GM18526 (cell line): ENCODE results near the gene GPX2.

Experiments
- POLR2A ChIP-seq: IDR thresholded peaks from 3 replicates; pipeline ENCODE4 v1.6.1; 2011; ENCODE audit not compliant: insufficient read length; ENCODE audit errors: extremely low read depth

Gene GPX2

DNA sequence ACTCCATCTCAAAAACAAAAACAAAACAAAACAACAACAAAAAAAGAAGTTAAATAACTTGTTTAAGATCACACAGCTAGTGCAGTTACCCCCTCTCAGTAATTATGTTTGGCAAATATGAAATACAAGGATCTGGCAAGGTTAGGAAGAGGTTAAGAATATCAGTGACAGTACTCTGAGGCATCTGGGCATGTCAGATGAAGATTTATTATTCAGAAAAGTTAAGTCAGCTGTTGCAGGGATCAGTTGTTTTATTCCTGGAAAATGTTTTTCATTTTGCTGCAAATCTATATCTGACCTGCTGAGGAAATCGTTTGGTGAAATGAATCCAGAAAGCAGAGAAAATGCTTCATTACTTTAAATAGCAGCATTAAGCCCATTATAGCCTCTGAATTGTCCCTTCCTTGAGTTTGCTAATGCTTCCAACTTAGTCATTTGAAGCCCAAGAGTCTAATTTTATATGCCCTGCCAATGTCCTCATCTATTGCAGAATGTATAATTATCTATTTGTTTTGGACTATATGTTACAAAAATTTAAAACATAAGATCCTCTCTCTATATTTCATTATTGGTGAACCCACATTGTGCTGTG is 8.1 kb downstream of the GPX2 start:
- TF ChIP-seq POLR2A, result no peak

DNA sequence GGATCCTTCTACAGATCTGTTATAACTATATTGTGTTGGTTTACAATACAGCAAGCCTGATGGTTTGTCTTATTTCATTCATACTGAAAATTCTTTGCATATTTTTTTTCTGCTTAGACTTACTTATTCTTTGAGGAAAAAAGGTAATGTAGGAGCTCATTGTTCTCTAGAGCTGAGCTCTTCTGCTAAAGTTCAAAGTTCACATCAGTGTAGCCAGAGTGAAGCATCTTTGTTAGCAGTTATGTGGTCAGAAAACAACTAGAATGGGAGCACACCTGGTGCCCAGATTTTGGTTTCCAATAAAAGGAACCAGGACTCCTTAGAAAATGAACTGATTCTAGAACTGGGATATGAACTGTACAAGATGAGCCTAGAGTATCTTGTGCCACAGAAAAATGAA is 10.3 kb downstream of the GPX2 start:
- no peak for TF ChIP-seq POLR2A

DNA sequence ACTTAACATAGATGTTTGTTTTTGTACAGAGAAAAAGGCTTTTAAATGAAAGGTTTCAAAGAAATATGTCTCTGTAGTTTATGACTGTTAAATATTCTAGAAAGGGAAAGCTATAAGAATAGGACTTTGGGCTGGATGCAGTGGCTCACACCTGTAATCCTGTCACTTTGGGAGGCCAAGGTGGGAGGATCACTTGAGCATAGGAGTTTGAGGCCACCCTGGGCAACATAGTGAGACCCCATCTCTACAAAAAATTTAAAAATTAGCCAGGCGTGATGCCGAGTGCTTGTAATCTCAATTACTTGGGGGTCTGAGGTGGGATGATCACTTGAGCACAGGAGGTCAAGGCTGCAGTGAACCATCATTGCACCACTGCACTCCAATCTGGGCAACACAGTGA is 11.4 kb downstream of the GPX2 start:
- no peak for TF ChIP-seq POLR2A

DNA sequence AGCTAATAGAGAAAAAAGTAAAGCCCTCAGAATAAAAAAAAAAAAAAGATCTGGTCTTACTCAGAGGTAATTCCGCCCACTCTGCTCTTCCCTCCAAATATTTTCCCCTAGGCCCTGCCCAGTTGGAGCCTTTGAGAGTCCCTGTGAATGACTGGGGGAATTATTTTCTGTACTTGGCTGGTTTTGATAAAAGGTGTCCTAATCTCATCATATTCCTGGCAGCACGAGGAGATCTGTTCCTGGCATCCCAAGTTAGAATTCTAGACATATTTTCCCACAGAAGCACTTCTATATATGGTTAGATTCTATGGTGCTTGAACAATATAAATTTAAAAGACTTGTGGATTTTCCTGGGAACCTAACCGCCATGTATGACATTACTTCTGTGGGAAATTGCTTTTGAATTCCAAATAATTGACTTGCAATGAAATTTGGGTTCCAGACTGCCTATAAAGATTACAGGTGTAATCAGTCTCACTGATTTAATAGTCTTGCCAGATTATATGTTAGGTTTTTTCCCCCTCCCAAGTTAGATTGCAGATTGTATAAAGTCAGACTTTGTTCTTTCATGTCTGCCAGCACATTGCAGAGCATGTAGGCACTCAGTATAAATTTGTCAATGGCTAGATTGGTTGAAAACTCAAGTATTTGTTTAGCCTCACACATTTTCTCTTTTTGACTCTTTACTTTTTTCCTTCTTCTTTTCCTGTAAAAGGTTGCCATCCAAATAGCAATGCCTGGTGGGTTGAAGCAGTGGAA is 12.3 kb downstream of the GPX2 start:
- TF ChIP-seq POLR2A, result no peak

DNA sequence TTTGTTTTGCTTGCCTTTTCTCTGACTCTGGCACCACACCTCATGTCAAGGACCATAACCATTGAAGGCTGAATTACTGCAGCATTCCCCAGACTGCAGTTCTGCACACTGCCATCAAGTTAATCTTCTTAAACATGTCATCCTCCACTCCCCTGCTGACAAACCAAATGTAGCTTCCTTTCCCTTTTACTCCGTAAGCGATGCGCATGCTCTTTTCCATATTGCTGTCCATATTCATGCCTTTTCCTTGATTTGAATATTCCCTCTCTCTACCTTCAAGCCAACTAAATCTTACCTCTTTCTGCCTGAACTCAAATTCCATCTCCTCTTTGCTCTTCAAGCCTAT is 13.6 kb downstream of the GPX2 start:
- no peak for TF ChIP-seq POLR2A

DNA sequence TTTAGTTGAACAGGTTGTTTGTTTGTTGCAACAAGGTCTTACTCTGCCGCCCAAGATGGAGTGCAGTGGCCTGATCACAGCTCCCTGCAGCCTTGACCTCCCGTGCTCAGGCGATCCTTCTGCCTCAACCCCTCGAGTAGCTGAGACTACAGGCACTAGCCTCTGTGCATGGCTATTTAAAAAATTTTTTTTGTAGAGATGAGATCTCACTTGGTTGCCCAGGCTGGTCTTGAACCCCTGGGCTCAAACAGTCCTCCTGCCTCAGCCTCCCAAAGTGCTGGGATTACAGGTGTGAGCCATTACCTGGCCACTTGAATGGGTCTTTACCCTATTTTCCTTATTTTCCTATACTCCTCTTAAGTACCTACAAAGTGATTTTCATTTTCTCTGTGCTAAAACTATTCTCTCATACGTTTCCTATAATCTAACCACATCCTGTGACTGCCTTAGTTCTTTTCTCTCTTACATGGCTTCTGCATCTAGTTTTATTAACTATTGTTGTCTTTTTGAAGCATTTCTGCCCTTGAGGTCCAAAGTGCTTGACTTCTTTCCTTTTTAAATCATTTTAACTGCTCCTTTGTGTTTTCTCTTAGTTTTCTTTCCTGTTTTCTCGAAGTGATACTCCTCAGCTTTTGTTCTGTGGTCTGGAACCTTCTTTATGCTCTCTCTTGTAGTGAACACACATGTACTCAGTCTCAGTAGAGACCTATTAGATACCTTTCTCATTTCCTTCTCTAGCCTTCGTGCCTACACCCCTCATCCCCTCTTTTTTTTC is 14.1 kb downstream of the GPX2 start:
- TF ChIP-seq POLR2A, result no peak

DNA sequence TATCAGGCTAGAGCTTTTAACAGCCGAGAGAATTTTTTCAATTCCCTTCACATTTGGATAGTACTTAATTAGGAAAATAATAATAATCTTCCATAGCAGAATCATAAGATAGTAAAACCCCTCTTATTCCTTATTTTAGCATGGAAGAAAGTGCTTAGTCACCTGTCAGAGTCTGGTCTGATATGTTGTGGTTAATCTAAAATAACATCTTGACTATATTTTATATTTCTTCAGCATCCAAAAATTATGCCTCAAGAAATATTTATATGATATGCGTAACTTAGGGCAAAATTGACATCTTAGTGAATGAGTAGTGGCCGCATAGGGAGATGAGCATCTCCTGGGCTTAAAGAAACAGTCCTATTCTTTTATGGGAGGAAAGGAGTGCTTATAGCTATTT is 15.5 kb downstream of the GPX2 start:
- no peak for TF ChIP-seq POLR2A

DNA sequence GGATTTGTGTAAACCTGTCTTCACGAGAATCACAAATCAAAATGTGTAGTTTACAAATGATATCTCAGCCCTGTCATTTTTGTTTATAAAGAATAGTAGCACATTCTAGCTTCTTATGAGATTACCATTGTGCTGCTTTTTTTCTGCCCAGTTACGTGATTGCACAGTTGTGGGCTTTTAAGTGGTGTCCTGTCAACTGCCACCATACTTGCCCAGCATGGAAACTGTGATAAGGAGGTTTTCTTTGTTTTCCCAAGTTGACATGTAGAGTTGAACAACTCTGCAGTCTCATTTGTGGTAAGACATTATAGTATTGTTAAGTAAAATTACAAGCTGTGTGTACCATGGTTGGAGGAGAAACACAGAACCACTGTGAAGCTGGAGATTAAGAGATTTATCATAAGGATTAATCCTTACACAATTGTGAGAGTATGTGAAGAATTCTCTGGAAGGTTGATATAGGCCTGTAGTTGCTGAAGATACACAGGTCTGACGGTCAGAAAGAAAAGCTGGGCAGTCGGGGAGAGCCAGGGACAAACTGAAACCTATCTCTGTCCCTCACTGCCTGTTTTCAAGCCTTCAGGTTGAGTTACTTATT is 16.0 kb downstream of the GPX2 start:
- no peak for TF ChIP-seq POLR2A

DNA sequence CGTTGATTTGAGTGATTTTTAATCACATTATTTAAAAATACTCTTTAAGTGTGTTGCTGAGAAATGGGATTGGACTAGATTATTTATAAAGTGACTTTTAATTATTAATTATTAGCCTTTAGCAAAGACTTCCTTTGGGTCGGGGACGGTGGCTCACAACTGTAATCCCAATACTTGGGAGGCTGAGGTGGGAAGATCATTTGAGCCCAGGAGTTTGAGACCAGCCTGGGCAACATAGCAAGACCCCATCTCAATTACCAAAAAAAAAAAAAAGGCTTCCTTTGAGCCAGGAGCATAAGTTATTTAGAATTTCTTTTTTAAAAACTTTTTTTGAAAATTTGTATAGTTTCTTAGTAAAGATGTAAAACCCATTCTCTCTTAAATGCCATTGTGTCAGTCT is 19.5 kb downstream of the GPX2 start:
- no peak for TF ChIP-seq POLR2A

DNA sequence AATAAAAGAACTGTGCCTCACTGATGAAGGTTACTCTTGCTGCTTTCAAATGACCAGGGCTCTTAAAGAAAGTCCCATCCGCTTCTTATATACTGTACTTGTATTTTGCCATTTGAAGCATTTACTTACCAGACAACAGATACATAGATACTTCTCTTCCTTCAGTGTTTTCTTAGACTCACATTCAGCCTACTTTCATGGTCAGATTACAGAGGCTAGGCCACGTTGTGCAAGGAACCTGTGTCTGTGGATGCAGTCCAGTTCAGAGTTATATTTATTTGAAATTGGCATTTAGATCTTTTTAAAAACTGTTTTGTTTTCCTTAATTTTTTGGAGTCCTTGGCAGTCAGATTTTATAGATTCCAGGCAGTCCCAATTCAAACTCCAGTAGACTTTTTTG is 22.1 kb downstream of the GPX2 start:
- TF ChIP-seq POLR2A, result no peak

DNA sequence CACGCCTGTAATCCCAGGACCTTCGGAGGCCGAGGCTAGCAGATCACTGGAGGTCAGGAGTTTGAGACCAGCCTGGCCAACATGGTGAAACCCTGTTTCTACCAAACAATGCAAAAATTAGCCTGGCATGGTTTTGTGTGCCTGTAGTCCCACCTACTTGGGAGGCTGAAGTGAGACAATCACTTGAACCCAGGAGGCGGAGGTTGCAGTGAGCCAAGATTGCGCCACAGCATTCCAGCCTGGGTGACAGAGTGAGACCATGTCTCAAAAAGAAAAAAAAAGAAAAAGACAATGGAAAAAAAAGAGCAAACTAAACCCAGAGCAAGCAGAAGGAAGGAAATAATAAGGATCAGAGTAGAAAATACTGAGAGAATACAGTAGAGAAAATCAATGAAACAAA is 22.9 kb downstream of the GPX2 start:
- TF ChIP-seq POLR2A, result no peak

DNA sequence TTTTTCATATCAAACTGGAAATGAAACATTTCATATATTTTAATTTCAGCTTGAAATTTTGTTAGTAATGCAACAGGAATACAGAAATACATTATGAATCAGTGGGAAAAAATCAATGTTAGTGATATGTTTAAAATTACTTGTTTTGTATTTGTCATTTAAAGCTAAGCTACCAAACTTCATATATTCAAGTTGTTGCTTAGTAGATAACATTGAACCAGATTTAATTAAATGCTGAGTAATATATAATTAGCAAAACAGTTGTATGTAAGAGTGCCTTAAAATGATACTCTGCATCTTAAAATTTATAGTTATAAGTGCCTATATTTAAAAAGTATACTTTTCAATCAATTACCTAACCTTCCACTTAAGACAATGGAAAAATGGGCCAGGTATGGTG is 23.3 kb downstream of the GPX2 start:
- no peak for TF ChIP-seq POLR2A

DNA sequence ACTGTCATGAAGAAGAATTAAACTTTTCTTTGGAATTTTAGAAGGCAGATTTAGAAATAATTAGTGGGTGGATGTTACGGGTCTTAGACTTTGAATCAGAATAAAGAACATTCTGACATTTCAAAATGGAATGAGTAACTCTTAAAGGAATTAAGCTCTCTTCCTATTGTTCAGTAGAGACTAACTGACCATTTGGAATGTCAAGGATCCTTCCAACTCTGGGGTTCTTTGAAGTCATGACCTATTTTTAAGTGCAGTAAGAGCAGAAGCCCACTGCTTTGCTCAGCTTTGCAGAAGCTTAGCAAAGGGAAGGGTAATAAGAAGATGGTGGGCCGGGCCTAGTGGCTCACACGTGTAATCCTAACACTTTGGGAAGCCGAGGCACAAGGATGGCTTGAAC is 24.3 kb downstream of the GPX2 start:
- TF ChIP-seq POLR2A, result no peak

DNA sequence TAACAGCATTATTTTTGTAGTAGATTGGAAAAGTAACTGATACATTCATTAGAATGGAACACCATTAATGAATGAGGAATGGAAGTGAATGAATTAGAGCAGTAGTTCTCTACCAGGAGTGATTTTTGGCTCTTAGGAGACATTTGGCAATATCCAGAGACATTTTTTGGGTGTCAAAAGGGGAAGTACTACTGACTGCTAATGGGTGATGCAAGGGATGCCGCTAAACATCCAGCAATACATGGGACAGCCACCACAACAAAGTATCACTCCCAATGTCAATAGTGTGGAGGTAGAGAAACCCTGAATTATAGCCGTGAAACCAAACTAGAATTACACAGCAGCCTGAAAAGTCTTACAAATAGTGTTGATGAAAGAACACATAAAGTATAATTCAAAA is 26.7 kb downstream of the GPX2 start:
- TF ChIP-seq POLR2A, result no peak

DNA sequence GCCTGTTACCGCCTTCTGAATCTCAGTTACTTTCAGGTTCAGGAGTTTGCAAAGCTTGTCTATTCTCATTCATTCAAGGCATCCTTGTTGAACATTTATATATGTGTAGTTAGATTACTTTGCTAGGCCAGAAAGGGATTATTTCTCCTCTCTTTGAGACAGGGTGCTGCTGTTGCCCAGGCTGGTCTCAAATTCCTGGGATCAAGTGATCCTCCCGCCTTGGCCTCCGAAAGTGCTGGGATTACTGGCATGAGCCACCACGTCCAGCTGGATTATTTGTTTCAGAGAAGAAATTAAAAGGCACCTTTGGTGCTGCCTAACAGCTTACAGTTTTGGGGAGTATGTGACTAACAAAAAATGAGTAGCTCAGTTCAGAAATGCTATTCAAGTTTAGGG is 27.5 kb downstream of the GPX2 start:
- no peak for TF ChIP-seq POLR2A
